GM21360 (cell line): ENCODE results near the gene PSMB2.
"Not testable (repeated sequence)": the region's sequence is repeated elsewhere in the genome, so short reads cannot be mapped to it uniquely, and the experiment has no call there.

Experiments
- ATAC-seq: cut with Tn5 transposase; IDR thresholded peaks from one replicate; pipeline ENCODE4 v1.9.1; 2021; ENCODE audit warnings: mild to moderate bottlenecking, moderate library complexity; ENCODE audit not compliant: unreplicated experiment

The PSMB2 gene

DNA sequence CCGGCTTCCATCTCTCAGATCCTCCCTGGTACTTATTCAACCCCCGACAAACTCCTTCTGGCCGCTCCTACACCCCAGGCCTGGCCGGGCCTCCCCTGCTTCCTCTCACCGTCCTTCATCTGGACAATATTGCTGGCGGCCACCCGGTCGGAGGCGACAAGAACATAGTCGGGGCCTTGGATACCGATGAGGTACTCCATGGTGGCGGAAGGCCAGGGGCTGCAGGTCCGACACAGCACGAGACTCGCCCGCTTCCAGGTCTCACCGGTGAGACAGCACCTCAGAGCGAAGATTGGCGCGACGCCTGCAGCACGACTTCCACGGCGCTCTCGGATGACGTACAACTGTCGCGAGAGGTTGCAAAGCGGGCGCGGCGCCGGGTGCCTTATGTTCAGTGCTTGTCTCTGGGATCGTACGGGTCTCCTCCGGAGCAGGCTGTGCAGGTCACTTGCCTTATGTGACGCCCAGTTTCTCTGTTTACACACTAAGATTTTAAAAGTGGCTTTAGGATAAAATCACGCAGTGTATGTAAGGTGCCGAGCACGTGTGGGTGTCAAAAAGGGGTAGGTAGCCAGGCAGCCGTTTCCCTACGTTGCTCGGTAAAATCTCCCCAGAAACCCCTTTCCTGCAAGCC, at the start of gene PSMB2:
TSS of gene PSMB2 (minus strand) at position 294 of the 634 bp plus-strand sequence. CDS start at position 200, 94 bp downstream.
- ATAC-seq, result peak; percentile 82

DNA sequence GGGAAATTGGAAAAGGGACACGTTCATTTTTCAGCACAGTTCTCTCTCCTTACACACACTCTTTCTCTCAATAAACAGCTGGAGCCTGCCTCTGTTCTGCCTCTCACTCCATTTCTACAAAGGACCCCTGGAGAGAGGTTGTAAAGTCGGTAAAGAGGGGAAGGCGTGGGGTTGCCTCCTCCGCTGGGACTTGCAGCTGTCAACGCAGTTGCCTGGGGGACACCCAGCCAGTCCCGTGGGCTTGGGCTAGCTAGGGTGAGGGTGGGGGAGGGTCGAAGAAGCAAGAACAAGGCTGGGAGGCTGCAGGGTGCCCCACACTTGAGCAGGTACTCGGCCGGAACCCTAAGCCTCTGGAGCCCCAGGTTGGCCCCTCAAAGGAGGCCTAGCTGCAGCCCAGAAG, 49.8 kb upstream of the PSMB2 start:
- ATAC-seq, result no peak

DNA sequence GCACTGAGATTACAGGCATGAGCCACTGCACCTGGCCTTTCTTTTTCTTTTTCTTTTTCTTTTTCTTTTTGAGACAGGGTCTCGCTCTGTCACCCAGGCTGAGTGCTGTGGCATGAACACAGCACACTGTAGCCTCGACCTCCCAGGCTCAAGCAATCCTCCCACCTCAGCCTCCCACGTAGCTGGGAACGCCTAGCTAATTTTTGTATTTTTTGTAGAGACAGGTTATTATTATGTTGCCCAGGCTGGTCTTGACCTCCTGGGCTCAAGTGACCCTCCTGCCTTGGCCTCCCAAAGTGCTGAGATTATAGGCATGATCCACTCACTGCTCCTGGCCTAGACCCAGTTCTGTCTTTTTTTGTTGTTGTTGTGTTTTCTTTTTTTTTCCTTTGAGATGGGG, 48.8 kb upstream of the PSMB2 start:
- ATAC-seq, result not testable (repeated sequence)

DNA sequence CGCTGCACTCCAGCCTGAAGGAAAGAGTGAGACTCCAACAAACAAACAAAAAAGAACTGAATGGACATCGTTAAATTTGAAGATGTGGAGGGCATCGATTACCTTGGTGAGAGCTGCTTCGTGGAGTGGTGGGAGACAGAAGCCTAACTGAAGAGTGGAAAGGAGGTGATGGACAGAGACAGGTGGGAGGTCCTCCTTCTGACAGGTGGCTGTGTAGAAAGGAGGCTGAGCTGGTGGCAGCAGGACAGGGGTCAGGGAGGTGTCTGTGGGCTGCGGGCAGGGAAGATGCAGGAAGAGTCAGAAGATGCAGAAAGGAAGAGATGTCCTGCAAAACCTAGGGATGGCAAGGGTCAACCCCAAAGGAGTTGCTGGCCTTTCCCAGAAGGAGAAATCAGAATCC, 46.8 kb upstream of the PSMB2 start:
- ATAC-seq, result no peak

DNA sequence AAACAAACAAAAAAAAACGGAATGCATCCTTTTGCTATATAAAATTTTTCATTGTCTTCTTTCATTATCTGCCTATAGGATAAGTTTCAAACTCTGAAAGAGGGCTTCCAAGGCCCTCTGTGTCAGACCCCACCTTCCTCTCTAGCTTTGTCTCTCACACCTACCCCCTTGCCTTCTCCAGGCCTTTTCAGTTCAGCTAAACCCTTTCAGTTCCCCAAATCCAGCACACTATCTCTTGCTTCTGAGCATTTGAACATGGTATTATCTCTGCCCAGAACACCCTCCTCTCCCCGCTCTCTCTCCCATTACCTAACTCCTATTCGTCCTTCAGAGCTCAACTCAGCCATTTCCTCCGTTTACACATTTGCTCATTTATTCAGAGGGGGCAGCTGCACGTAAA, 41.7 kb upstream of the PSMB2 start:
- ATAC-seq, result no peak

DNA sequence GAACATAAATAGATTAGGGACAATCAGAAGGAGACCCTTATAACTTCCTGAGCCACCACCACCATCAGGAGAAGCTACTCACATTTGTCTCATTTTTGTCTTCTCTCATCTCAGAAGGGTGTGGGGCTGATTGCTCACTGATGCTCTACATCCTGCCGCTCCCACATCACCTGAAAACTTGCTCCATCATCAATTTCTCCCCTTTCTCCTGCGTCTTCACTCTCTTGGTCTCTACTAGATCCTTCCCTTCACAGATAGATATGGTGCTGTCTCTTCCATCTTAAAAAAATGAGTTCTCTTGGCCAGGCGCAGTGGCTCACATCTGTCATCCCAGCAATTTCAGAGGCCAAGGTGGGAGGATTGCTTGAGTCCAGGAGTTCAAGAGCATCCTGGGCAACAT, 38.9 kb upstream of the PSMB2 start:
- ATAC-seq, result no peak

DNA sequence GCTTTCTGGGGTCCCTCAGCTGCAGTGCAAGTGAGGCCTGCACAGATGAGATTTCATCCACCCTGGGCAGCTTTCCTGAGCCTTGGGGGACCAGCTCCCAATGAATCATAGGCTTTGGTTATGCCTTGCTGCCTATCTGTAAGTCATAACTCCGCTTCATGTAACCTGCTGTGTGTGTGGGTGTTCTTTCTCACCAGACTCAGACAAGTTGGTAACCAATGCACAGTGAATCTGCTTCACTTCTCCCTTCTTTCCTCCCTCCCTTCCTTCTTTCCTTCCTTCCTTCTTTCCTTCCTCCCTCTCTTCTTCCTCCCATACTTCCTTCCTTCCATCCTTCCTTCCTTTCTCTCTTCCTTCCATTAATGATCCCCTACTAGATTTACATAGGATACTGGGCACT, 34.4 kb upstream of the PSMB2 start:
- no peak for ATAC-seq

DNA sequence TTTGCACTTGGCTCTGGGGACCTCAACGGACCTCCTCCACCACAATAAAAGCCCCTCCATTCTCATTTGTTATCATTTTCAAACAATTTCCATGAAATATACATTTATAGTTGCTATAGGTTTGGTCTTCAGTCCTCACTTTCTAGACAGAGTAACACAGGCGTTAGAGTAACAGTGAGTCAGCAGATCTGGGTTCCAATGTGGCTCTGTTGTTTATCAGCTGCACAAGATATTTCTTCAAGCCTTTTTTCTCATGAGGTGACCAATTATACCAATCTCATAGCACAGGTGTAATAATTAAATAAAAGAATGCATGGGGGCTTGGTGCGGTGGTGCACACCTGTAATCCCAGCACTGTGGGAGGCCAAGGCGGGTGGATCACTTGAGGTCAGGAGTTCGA, 32.8 kb upstream of the PSMB2 start:
- ATAC-seq, result no peak

DNA sequence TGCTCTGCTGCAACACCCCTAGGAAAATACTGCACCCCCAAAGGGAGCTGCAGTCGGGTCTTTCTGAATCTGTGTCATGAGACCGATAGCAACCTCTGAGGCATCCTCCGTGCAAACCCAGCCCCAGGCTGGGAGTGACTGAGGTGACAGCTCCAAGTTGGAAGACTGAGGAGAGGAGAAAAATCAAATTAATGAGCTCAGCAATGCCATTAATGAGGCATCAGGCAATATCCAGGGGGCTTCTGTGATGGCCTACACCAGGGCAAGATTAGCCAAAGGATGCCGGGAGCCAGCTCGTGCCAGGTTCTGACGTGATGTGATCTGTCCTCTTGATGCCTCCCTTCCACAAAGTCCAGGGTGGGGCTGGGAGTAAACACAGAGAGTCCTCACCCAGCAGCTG, 30.8 kb upstream of the PSMB2 start:
- no peak for ATAC-seq

DNA sequence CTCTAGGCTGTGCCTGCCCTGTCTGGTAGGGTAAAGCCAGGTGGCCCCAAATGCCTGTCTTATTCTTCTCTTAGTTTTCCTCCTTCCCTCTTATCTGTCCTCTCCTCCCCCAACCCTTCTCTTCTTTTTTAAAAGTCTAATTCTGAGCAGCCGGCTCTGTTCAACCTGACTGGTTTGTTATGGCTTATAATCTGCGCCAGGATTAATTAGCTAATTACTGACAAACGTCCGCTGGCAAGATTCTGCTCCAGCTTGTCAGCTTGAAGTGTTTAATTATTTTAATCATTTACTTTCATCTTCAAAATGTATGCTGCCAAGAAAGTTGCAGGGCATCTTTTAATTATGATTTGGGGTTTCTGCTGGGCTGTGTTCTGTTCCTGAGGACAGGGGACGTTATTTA, 27.2 kb upstream of the PSMB2 start:
- ATAC-seq, result no peak

DNA sequence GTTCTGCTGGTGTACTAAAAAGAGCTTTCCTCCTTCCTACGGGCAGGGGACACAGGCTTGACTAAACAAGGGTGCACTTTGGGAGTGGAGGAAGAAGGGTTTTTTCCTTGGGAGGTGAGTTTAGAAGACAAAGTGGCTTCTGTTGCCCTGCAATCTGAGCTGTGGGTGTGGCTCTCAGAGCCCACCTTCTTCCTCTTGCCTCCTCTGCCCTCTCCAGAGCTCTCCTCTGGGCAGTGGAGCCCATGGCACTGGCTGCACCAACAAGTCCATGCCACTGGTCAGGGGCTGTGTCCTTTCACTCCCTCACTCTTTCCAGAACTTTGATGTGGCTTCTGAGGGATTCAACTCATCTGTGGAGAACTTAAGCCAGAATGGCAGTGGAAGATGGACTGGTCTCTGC, 25.6 kb upstream of the PSMB2 start:
- no peak for ATAC-seq

DNA sequence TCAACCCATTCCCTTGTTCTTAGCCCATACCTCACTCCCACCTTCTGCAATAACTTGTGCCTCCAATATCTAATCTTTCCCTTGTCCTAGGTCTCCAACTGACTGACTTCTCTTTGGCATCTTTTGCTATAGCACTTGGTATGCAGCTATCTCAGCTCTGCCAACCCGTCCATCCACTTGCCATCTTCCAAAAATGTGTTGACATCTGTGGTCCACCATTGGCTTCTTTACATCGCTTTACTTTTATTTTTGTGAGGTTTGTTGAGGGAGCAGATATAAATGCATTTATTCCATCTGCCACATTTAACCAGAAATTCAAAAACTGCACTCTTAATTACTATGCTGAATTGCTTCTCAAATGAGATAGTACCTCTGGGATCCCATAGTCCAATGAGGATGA, 24.9 kb upstream of the PSMB2 start:
- ATAC-seq, result no peak

DNA sequence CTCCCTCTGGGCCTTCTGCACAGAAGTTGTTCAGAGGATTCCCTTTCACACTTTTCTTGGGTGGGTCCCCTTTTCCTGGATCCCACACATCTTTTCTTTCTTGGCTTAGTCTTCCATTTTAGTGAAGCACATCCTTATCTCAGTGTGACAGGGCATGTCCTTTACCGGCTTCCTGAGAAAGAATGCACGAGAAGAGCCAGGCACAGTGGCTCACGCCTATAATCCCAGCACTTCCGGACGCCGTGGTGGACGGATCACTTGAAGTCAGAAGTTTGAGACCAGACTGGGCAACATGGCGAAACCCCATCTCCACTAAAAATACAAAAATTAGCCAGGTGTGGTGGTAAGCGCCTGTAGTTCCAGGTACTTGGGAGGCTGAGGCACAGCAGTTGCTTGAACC, 22.1 kb upstream of the PSMB2 start:
- no peak for ATAC-seq

DNA sequence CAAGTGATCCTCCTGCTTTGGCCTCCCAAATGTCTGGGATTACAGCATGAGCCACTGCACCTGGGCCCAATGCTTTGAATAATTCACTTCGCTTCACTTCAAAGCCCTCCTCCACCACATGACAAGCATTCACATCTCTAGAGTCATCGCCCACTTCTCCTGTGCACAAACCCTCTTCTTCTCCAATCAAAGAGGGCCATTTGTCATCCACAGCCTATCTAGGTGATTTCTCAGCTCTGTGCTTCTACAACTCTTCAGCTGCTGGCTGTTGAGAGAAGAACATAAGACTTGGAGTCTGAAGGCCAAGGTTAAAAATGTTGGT, 20.1 kb upstream of the PSMB2 start:
- no peak for ATAC-seq

DNA sequence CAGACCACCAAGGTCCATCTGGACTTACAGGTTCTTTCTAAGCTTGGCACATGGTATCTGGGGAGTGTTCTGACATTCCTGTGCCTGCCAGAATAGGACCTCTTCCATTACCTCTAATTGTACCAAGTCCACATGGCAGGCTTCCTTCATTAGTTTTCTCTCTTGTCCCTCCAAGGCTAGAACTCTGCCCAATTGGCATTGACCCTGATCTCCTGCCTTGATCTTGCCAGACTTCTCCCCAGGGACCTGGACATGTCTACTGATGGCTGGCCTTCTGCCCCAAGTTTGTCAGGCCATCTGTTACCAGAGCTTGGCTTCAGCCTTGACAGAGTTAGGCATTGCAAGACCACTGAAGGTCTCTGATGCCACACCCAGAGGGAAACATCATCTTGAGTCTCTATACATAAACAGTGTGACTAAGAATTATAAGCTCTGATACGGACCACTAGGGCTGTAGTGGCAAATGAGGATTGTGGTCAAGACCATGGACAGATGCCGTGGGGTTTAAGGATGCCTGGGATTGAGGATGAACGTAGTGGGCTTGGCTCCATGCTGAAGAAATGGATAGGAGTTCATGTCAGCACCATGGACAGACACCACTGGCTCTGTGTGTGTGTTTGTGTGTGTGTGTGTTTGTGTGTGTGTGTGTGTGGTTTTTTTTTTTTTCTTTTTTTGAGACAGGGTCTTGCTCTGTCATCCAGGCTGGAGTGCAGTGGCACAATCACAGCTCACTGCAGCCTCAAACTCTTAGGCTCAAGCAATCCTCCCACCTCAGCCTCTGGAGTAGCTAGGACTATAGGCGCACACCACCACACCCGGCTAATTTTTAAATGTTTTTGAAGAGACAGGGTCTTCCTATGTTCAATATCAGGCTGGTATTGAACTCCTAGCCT, 19.5 kb upstream of the PSMB2 start:
- no peak for ATAC-seq

DNA sequence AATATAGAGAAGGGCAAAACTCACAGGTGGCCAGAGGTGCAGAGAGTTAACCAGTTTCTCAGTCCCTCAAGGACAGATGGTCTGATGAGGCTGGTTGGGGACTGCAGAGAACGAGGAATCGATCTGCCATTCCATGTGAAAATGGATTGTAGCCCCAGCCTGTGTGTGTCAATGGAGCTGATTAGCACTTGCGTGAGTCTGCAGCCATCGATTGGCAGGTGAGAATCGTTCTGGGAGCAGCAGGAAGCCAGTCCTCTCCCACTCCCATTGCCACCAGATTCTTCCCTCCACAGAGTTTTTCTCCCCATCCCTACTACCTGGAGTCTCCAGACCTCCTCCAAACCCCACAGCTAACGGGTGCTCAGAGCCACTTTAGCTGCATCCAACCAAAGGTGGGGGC, 18.3 kb upstream of the PSMB2 start:
- no peak for ATAC-seq

DNA sequence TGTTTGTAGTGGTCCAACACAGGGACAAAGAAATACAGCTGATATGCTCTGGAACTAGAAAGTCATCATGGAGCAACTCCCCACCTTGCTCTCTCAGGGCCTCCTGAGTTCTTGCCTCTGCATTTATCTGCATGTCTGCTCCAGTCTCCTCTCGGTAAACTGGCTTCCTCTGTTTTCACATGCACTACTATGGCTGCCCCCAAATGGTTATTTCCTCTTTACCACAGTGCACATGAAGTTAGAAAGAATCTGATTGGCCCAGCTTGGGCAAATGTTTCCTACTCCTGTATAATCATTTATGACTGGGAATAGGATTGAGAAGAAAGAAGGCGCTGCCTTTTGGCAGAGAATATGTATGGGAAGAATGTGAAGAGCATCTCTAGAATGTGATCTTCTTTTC, 16.5 kb upstream of the PSMB2 start:
- ATAC-seq, result no peak

DNA sequence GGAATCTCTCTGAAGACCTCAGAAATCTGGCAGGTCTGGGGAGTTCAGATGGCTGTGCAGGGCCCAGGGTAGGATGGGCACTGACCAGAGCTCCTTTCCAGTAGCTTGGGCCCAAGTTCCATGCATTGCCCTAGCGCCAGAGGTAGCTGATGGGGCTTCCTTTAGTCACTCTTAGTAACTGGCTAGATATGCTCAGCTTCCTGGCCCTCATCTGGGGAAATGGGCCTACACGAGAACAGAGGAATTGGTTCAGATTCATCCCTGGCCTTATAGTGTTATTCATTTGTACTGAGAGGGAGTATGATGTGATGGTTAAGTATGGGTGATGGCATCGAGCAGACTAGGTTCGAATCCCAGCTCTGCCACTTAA, 15.5 kb upstream of the PSMB2 start:
- no peak for ATAC-seq

DNA sequence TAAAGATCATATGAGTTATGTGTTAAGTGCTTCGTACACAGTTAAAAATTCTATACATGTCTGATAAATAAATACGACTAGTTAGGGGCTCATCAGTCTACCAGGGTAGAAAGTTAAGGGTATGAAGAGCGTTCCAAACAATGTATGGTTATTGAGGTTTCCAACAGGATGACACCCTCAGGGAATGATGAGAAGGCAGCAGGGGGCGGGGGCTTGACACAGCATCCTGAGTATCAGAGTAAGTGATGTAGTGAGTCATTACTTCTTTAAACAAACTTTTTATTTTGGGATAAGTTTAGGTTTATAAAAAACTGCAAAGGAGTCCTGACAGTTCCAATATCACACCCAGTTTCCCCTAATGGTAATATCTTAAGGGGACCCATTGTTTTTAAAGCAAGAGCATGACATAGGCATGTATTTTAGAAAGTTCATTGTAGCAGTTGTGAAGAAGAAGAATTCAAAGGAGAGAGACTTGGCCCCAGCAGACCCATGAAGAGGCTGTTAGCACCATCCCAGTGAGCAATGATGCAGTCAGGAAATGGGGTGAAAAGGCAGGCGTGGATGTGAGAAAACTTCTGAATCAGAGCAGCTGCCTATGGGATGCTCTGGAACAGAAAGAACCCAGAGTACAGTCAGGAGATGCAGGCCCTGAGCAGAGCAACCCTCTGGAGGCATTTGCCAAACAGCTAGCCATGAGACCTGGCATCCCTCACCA, 15.0 kb upstream of the PSMB2 start:
- ATAC-seq, result no peak

DNA sequence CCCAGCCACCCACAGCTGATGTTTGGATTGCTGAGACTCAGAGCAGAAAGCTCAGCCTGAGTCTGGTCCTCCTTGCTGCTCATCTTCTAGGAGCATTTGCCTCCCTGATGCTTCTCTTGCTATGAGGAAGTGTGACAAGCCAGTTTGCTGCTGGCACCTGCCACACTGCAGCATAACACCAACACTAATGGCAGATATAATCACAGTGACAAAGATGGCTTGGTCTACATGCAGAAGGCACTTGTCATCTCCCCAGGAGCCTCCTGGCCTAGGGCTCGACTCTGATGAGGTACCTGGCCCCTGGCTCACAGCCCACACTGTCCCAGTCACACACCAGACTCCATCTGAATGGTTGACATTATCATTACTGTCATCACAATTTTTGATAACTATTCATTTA, 13.9 kb upstream of the PSMB2 start:
- no peak for ATAC-seq

DNA sequence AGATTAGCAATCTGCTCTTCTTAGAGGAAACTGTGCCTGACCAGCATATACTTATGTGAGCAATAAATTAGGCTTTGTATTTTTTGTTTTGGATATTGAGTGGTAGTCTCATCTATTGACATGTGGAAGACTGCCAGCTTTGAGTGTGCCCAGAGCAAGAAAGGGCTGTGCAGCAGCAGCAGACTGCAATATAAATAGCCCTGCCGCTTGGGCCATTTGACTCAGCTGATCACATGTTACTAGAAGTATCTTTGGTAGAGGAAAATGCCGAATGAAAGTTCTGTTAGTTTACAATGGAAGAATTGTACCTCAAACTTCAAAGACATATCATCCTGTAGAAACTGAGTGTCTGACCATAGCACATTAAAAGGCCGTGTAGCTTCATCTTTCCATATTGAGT, 9.1 kb upstream of the PSMB2 start:
- no peak for ATAC-seq

DNA sequence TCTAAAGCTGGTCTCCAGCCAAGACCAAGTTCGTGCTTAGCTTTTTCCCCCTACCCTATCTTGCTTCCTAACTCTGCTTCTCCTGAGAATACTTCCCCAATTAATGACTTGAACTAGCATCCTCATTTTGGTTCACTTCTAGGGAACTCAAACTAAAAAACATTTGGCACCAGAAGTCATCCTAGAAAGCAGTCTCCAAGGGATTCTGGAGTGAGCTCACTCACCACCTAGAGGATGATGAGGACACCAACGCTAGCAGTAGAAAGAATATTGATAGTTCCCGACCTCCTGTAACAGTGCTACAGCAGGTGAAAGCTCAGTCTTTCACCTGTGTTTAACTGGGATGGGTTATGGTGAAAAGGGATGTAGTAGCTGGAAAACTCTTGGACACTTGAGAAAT, 4.7 kb upstream of the PSMB2 start:
- ATAC-seq, result no peak
